Stimulated activated CD4-positive, alpha-beta T cell treated with anti-CD3 and anti-CD28 coated beads, TNF-alpha, amount 100 ng/mL, for 48 hours (primary cell): ENCODE measurements around the gene KCTD12.

Experiments used
- DNase-seq, 3 donors: peaks; one replicate each; pipeline ENCODE4 v3.0.0-alpha.2; 2020; ENCODE audit warnings: low read depth in 3 of 3

KCTD12 gene

GRCh38 chr13:76887076-76887563 is 915 bp upstream of the KCTD12 start:
- DNase-seq = no peak

GRCh38 chr13:76886005-76886291 is 257 bp downstream of the KCTD12 start:
- DNase-seq = no peak

- peak; percentile 18 to 47 (median 37) for DNase-seq
Observed at GRCh38 chr13:76885203-76886004, 801 bp downstream of the KCTD12 start.

- no peak for DNase-seq
Observed at GRCh38 chr13:76884907-76885202, 1.4 kb downstream of the KCTD12 start.

- DNase-seq = no peak
Observed at GRCh38 chr13:76884186-76884906, 1.9 kb downstream of the KCTD12 start.

GRCh38 chr13:76883236-76883635 is 3.0 kb downstream of the KCTD12 start:
- no peak for DNase-seq

GRCh38 chr13:76882431-76882830 is 3.8 kb downstream of the KCTD12 start:
- DNase-seq = no peak

GRCh38 chr13:76879883-76880270 is 6.3 kb downstream of the KCTD12 start:
- DNase-seq = no peak

GRCh38 chr13:76879203-76879882 is 6.9 kb downstream of the KCTD12 start:
- DNase-seq = peak; percentile 29 to 36 (median 35)

- no peak for DNase-seq
Observed at GRCh38 chr13:76878043-76878442, 8.2 kb downstream of the KCTD12 start.

- DNase-seq = no peak
Observed at GRCh38 chr13:76875271-76875815, 10.9 kb downstream of the KCTD12 start.

- DNase-seq = no peak
Observed at GRCh38 chr13:76874479-76874878, 11.7 kb downstream of the KCTD12 start.

GRCh38 chr13:76873445-76873844 is 12.8 kb downstream of the KCTD12 start:
- DNase-seq = no peak

- no peak for DNase-seq
Observed at GRCh38 chr13:76872675-76873074, 13.5 kb downstream of the KCTD12 start.

- DNase-seq = no peak
Observed at GRCh38 chr13:76871432-76871831, 14.8 kb downstream of the KCTD12 start.

GRCh38 chr13:76868371-76868770 is 17.8 kb downstream of the KCTD12 start:
- no peak for DNase-seq

GRCh38 chr13:76865996-76866503 is 20.2 kb downstream of the KCTD12 start:
- no peak for DNase-seq

GRCh38 chr13:76865109-76865508 is 21.1 kb downstream of the KCTD12 start:
- DNase-seq = no peak

GRCh38 chr13:76864259-76864658 is 21.9 kb downstream of the KCTD12 start:
- no peak for DNase-seq

- DNase-seq = no peak
Observed at GRCh38 chr13:76863022-76863421, 23.2 kb downstream of the KCTD12 start.

GRCh38 chr13:76861859-76862258 is 24.3 kb downstream of the KCTD12 start:
- DNase-seq = no peak

GRCh38 chr13:76860706-76861105 is 25.5 kb downstream of the KCTD12 start:
- DNase-seq = no peak
